IMR-90 (cell line): Measurements from ENCODE around the gene CLIC4. TPM values are rescaled to one million over a fixed set of nuclear protein-coding genes. Genes with fewer than 3 reads are reported as not detected.

Source experiments
- ATAC-seq: fragments of 200-7000 bp; cut with Tn5 transposase; 2 replicates; pipeline ENCODE4 v1.9.1; 2020; ENCODE audit warnings: low read depth, mild to moderate bottlenecking, moderate library complexity
- BruUV-seq: library from RNA; stranded (reverse); fragments of 400-500 nt; replicated peaks from 2 replicates; lab custom pipeline; 2021; lab: Mats Ljungman, UMichigan
- CTCF ChIA-PET: fragments of 300-600 bp; formaldehyde crosslinking; extraction: SDS; loops from one replicate; lab custom pipeline; 2021; ENCODE audit warnings: antibody characterized with exemption; lab: Yijun Ruan, JAX
- POLR2A ChIA-PET: fragments of 300-600 bp; sonication (Branson Sonifier 250); formaldehyde crosslinking; loops from one replicate; lab custom pipeline; 2022; ENCODE audit warnings: antibody characterized with exemption; ENCODE audit not compliant: unreplicated experiment; lab: Charles Lee
- DNase-seq: peaks from one replicate; pipeline ENCODE4 v3.0.0; 2013
- H2AFZ ChIP-seq: replicated peaks from 2 replicates; pipeline ENCODE3; 2013; ENCODE audit warnings: low read length, mild to moderate bottlenecking; ENCODE audit not compliant: poor library complexity
- H2AK5ac ChIP-seq: 2 replicates; pipeline ENCODE4 v1.6.1; 2013; ENCODE audit warnings: low read depth, low read length, inconsistent platforms
- H2AK9ac ChIP-seq: replicated peaks from 2 replicates; pipeline ENCODE3; 2013; ENCODE audit warnings: mild to moderate bottlenecking, low read depth, low read length, moderate library complexity; ENCODE audit not compliant: poor library complexity
- H2BK120ac ChIP-seq: 2 replicates; pipeline ENCODE4 v1.6.1; 2013; ENCODE audit warnings: low read depth, low read length, inconsistent platforms
- H2BK15ac ChIP-seq: 3 replicates; pipeline ENCODE4 v1.6.1; 2013; ENCODE audit warnings: low read depth, low read length, inconsistent platforms
- H2BK20ac ChIP-seq: 2 replicates; pipeline ENCODE4 v1.6.1; 2013; ENCODE audit warnings: low read depth, mild to moderate bottlenecking, inconsistent platforms, low read length, moderate library complexity
- H2BK5ac ChIP-seq: 2 replicates; pipeline ENCODE4 v1.6.1; 2013; ENCODE audit warnings: mild to moderate bottlenecking, low read depth, low read length, inconsistent platforms; ENCODE audit not compliant: poor library complexity, severe bottlenecking
- H3K14ac ChIP-seq: replicated peaks from 2 replicates; pipeline ENCODE4 v1.6.1; 2013; ENCODE audit warnings: low read depth, low read length, inconsistent platforms
- H3K18ac ChIP-seq: 2 replicates; pipeline ENCODE4 v1.6.1; 2013; ENCODE audit warnings: low read depth, low read length, control low read depth
- H3K23ac ChIP-seq: 2 replicates; pipeline ENCODE4 v1.6.1; 2013; ENCODE audit warnings: low read depth, low read length, inconsistent platforms
- H3K27ac ChIP-seq: 2 replicates; pipeline ENCODE4 v1.5.1; 2013; ENCODE audit warnings: mild to moderate bottlenecking, control low read depth, low read length; ENCODE audit not compliant: insufficient read depth
- H3K27me3 ChIP-seq: 2 replicates; pipeline ENCODE4 v1.6.1; 2013; ENCODE audit warnings: low read length; ENCODE audit not compliant: control insufficient read depth, insufficient read depth
- H3K36me3 ChIP-seq: 2 replicates; pipeline ENCODE4 v1.6.1; 2013; ENCODE audit warnings: low read length, mixed read lengths; ENCODE audit not compliant: control insufficient read depth, insufficient read depth
- H3K4ac ChIP-seq: 2 replicates; pipeline ENCODE4 v1.6.1; 2013; ENCODE audit warnings: low read depth, low read length, inconsistent platforms
- H3K4me1 ChIP-seq: 2 replicates; pipeline ENCODE4 v1.6.1; 2013; ENCODE audit warnings: low read length, mixed read lengths; ENCODE audit not compliant: control insufficient read depth, insufficient read depth
- H3K4me2 ChIP-seq: 2 replicates; pipeline ENCODE4 v1.6.1; 2013; ENCODE audit warnings: low read depth, mild to moderate bottlenecking, control low read depth, low read length, moderate library complexity
- H3K4me3 ChIP-seq: 2 replicates; pipeline ENCODE4 v1.5.1; 2013; ENCODE audit warnings: low read depth, mild to moderate bottlenecking, control low read depth, low read length, moderate library complexity; ENCODE audit not compliant: insufficient read depth
- H3K56ac ChIP-seq: 2 replicates; pipeline ENCODE4 v1.6.1; 2013; ENCODE audit warnings: low read length, inconsistent platforms; ENCODE audit not compliant: insufficient read depth; ENCODE audit errors: extremely low read depth
- H3K79me1 ChIP-seq, 2 experiments: 2 replicates each; pipeline ENCODE4 v1.6.1; 2013; ENCODE audit warnings: low read length in 2 of 2, inconsistent platforms in 1 of 2, low read depth in 1 of 2
- H3K9ac ChIP-seq: 2 replicates; pipeline ENCODE4 v1.6.1; 2013; ENCODE audit warnings: low read depth, low read length, control low read depth
- H3K9me1 ChIP-seq: 2 replicates; pipeline ENCODE4 v1.6.1; 2013; ENCODE audit warnings: low read length, inconsistent platforms; ENCODE audit not compliant: insufficient read depth
- H3K9me3 ChIP-seq: 2 replicates; pipeline ENCODE4 v1.6.1; 2013; ENCODE audit warnings: low read length; ENCODE audit not compliant: control insufficient read depth, insufficient read depth
- H4K20me1 ChIP-seq: 2 replicates; pipeline ENCODE4 v1.6.1; 2013; ENCODE audit warnings: low read length, inconsistent platforms; ENCODE audit not compliant: insufficient read depth
- H4K5ac ChIP-seq: 2 replicates; pipeline ENCODE4 v1.6.1; 2013; ENCODE audit warnings: mild to moderate bottlenecking, low read depth, low read length, control low read depth
- H4K8ac ChIP-seq, 2 experiments: 2 replicates each; pipeline ENCODE4 v1.6.1; 2013; ENCODE audit warnings: low read depth in 2 of 2, low read length in 2 of 2, control low read depth in 1 of 2, inconsistent platforms in 1 of 2
- H4K91ac ChIP-seq: 2 replicates; pipeline ENCODE4 v1.6.1; 2013; ENCODE audit warnings: low read depth, low read length, inconsistent platforms; ENCODE audit not compliant: insufficient read depth
- BHLHE40 ChIP-seq: fragments of 150-350 bp; IDR thresholded peaks from 2 replicates; pipeline ENCODE4 v1.6.1; 2016; ENCODE audit warnings: mild to moderate bottlenecking, low read depth, low read length
- CEBPB ChIP-seq: IDR thresholded peaks from 2 replicates; pipeline ENCODE4 v1.6.1; 2012; ENCODE audit warnings: low read depth, low read length, improper control_type of control experiment
- MXI1 ChIP-seq: IDR thresholded peaks from 2 replicates; pipeline ENCODE4 v1.6.1; 2012; ENCODE audit warnings: low read depth, mild to moderate bottlenecking, low read length, moderate library complexity, borderline replicate concordance
- POLR2A ChIP-seq: IDR thresholded peaks from 2 replicates; pipeline ENCODE4 v1.6.1; 2012; ENCODE audit warnings: mild to moderate bottlenecking, low read depth, low read length
- WGBS, 2 experiments: methylation state at CpG; one replicate each; pipeline versions ENCODE4 v1.1.5 to v1.1.7; 2013; ENCODE audit warnings: missing lambda C conversion rate in 2 of 2; ENCODE audit not compliant: insufficient read length in 1 of 2; ENCODE audit errors: extremely low coverage in 2 of 2; 5-methylcytosine and 5-hydroxymethylcytosine counted together
- dilution Hi-C: fragments of 300-500 bp; cut with HindIII; formaldehyde crosslinking; loops from one replicate; pipeline ENCODE4 v1.14.3; 2018; ENCODE audit warnings: low sequenced_read_pairs; ENCODE audit not compliant: unreplicated experiment
- in situ Hi-C: fragments of 300-500 bp; cut with MboI; formaldehyde crosslinking; loops from 3 replicates; pipeline ENCODE4 v1.14.3; 2019; ENCODE audit warnings: low sequenced_read_pairs, inconsistent platforms, mixed read lengths
- intact Hi-C: fragments of 100-400 bp; cut with micrococcal nuclease; formaldehyde crosslinking; loops from 2 replicates; pipeline ENCODE4 v1.10.0; 2022
- polyA plus RNA-seq, 3 experiments: library from polyadenylated mRNA; depleted of rRNA; stranded (reverse); fragments of >200 nt; gene quantifications; 2 replicates each; pipeline ENCODE4 v1.2.3, GENCODE V29; 2012; ENCODE audit warnings: low replicate concordance in 1 of 3
- total RNA-seq: library from RNA; depleted of rRNA; stranded (reverse); fragments of >200 nt; gene quantifications from 2 replicates; pipeline ENCODE4 v1.2.3, GENCODE V29; 2012

CLIC4 gene
- total and polyA plus RNA-seq, 2 of the 4 experiments (the other 2 are of a cell fraction): 242 to 392 TPM

- Histone ChIP-seq H4K20me1 (no peaks in the 10 kb centered on the region), H3K14ac (no peak overlapping the region), H3K18ac (no peak overlapping the region), H3K36me3 (no peaks in the 10 kb centered on the region), H3K79me1 (no peaks in the 10 kb centered on the region), H3K9me1 (no peaks in the 10 kb centered on the region), H2BK15ac (no peak overlapping the region), H2BK20ac (no peak overlapping the region), H3K27me3 (peaks cover 11% of the 10 kb centered on the region), H3K56ac (no peak overlapping the region), H4K5ac (no peak overlapping the region), H3K4me1 (peaks cover 2% of the 10 kb centered on the region; the same call in 1 of the 2 replicates), H2AK9ac (no peak overlapping the region), H2BK5ac (no peak overlapping the region), H2AK5ac (no peak overlapping the region), H3K4ac (no peak overlapping the region), H3K23ac (no peak overlapping the region), H3K4me2 (no peak overlapping the region), H3K4me3 (no peak overlapping the region), H3K9ac (no peak overlapping the region), H3K9me3 (peaks cover 2% of the 10 kb centered on the region; the same call in 1 of the 2 replicates), H2BK120ac (no peak overlapping the region), H3K27ac (no peak overlapping the region), H2AFZ (no peak overlapping the region), H4K8ac (no peak overlapping the region), H4K91ac (no peak overlapping the region)
- BruUV-seq: no TSS peak
- no CpG with 5 or more reads among the region's 1 CpG for WGBS, 2 experiments
- POLR2A ChIA-PET: no interaction called here
- dilution Hi-C loops: no loop called here
- CTCF ChIA-PET: interaction anchor here (0.5 kb wide), 1 partner anchor 217 kb away, joined by 3 read pairs; no protein-coding TSS in a partner anchor
- intact Hi-C loops: no loop called here
- TF ChIP-seq CEBPB (peak; percentile 53; the same call in 1 of the 2 replicates), BHLHE40 (no peak), POLR2A (no peak), MXI1 (no peak)
- DNase-seq (no peak), ATAC-seq (no peak)
- in situ Hi-C loops: no loop called here
Measured at GRCh38 chr1:24881034-24881433, 135.8 kb downstream of the CLIC4 start.
